Loucy (cell line): ENCODE measurements around the gene EPB41.

Source experiments
- H2AFZ ChIP-seq: fragments of 200-600 bp; sonication (generic); 2 replicates; pipeline ENCODE4 v1.6.0; 2016; ENCODE audit warnings: antibody characterized with exemption, mild to moderate bottlenecking, low read length, moderate library complexity
- H3F3A ChIP-seq: fragments of 200-600 bp; 2 replicates; pipeline ENCODE4 v1.6.0; 2016; ENCODE audit warnings: antibody characterized with exemption, low read depth, mild to moderate bottlenecking
- H3K27me3 ChIP-seq: fragments of 200-600 bp; sonication (generic); 2 replicates; pipeline ENCODE4 v1.6.1; 2014; ENCODE audit warnings: low read length, mild to moderate bottlenecking; ENCODE audit not compliant: insufficient read depth, poor library complexity, severe bottlenecking
- H3K36me3 ChIP-seq: fragments of 200-600 bp; sonication (generic); 2 replicates; pipeline ENCODE4 v1.6.1; 2016; ENCODE audit warnings: low read length; ENCODE audit not compliant: insufficient read depth
- H3K4me1 ChIP-seq: fragments of 200-600 bp; sonication (generic); 2 replicates; pipeline ENCODE4 v1.5.1; 2014; ENCODE audit warnings: low read length, mild to moderate bottlenecking; ENCODE audit not compliant: insufficient read depth, poor library complexity, severe bottlenecking
- H3K4me2 ChIP-seq: fragments of 200-600 bp; sonication (generic); 2 replicates; pipeline ENCODE4 v1.6.0; 2014; ENCODE audit warnings: antibody characterized with exemption, low read length, low read depth, mild to moderate bottlenecking; ENCODE audit not compliant: poor library complexity, severe bottlenecking
- H3K4me3 ChIP-seq: fragments of 200-600 bp; sonication (generic); 2 replicates; pipeline ENCODE4 v1.5.1; 2014; ENCODE audit warnings: low read length, mild to moderate bottlenecking, mixed read lengths; ENCODE audit not compliant: poor library complexity, severe bottlenecking
- H3K79me2 ChIP-seq: fragments of 200-600 bp; sonication (generic); 2 replicates; pipeline ENCODE4 v1.6.1; 2014; ENCODE audit warnings: low read length; ENCODE audit not compliant: insufficient read depth
- H3K9ac ChIP-seq: fragments of 200-600 bp; sonication (generic); 2 replicates; pipeline ENCODE4 v1.6.0; 2014; ENCODE audit warnings: mild to moderate bottlenecking, low read depth, low read length, moderate library complexity; ENCODE audit not compliant: poor library complexity, severe bottlenecking
- H3K9me2 ChIP-seq: fragments of 200-600 bp; sonication (generic); replicated peaks from 2 replicates; pipeline ENCODE4 v1.6.1; 2016; ENCODE audit warnings: low read depth, low read length, mixed read lengths
- H3K9me3 ChIP-seq: fragments of 200-600 bp; sonication (generic); 2 replicates; pipeline ENCODE4 v1.6.1; 2014; ENCODE audit warnings: mild to moderate bottlenecking, antibody characterized with exemption, low read length, low read depth; ENCODE audit not compliant: insufficient read depth
- H4K20me1 ChIP-seq: fragments of 200-600 bp; sonication (generic); 2 replicates; pipeline ENCODE4 v1.6.0; 2014; ENCODE audit warnings: antibody characterized with exemption, low read length, mild to moderate bottlenecking; ENCODE audit not compliant: insufficient read depth, poor library complexity, severe bottlenecking
- EZH2phosphoT487 ChIP-seq: fragments of 200-600 bp; IDR thresholded peaks from 2 replicates; pipeline ENCODE4 v1.6.1; 2018; ENCODE audit warnings: antibody characterized with exemption, mild to moderate bottlenecking, moderate library complexity, borderline replicate concordance
- TF ChIP-seq, protein P1 (sequence below): fragments of 200-600 bp; sonication (generic); conservative IDR thresholded peaks from 2 replicates; pipeline ENCODE4 v1.5.1; 2014; ENCODE audit warnings: mild to moderate bottlenecking, antibody characterized with exemption, low read length

EPB41 gene

DNA sequence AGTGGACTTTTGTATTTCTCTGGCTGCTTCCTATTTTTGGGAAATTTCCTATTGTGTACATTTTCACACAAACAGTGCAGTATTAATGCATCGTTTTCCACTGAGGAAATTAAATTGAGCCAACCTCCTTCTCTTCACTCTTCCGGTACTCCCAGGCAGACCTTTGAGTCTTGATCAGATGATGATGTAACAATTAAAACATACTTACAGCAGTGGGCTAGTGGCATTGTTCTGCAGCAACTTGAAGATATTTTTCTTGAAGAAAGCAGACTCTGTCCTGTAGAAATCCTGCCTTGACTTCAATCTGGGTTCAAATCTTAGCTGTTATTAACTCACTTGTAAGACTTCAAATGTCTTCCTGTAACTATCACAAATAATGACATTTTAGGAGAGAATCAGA lies 228.3 kb downstream of the EPB41 start:
- Histone ChIP-seq H3K4me3 (no peak overlapping the region), H2AFZ (no peak overlapping the region), H3K4me2 (no peak overlapping the region), H3K27me3 (no peaks in the 10 kb centered on the region), H3K36me3 (peaks cover 21% of the 10 kb centered on the region; the same call in 1 of the 2 replicates), H3K79me2 (no peaks in the 10 kb centered on the region), H3K9me2 (no peaks in the 10 kb centered on the region), H3K9ac (no peak overlapping the region), H4K20me1 (no peaks in the 10 kb centered on the region), H3F3A (0 out of 2 replicates have a peak, but pooled peaks cover 3% of the 10 kb centered on the region), H3K9me3 (no peaks in the 10 kb centered on the region), H3K4me1 (no peaks in the 10 kb centered on the region)
- TF ChIP-seq, protein P1, sequence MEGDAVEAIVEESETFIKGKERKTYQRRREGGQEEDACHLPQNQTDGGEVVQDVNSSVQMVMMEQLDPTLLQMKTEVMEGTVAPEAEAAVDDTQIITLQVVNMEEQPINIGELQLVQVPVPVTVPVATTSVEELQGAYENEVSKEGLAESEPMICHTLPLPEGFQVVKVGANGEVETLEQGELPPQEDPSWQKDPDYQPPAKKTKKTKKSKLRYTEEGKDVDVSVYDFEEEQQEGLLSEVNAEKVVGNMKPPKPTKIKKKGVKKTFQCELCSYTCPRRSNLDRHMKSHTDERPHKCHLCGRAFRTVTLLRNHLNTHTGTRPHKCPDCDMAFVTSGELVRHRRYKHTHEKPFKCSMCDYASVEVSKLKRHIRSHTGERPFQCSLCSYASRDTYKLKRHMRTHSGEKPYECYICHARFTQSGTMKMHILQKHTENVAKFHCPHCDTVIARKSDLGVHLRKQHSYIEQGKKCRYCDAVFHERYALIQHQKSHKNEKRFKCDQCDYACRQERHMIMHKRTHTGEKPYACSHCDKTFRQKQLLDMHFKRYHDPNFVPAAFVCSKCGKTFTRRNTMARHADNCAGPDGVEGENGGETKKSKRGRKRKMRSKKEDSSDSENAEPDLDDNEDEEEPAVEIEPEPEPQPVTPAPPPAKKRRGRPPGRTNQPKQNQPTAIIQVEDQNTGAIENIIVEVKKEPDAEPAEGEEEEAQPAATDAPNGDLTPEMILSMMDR: no peak
- no peak for TF ChIP-seq EZH2phosphoT487

DNA sequence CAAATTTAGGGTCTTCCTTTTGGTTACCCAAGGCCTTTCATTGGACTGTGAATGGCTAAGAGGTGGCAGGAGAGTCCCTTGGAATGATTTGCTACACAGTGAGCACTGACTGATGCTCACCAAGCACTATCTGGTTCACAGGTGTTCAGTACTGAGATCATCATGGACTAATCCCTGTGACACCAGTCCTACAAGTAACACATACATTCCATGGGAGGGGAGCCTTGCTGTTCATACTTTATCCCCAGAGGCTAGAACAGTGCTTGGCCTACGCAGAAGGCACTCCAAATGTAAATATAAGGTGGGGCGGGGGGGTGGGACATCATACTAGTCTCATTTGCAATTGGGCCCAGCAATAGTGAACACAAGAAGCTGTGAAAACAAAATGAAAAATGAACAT lies 229.8 kb downstream of the EPB41 start:
- Histone ChIP-seq H3K79me2 (no peaks in the 10 kb centered on the region), H3K36me3 (peaks cover 35% of the 10 kb centered on the region), H3K9ac (no peak overlapping the region), H3K9me2 (no peaks in the 10 kb centered on the region), H3K9me3 (no peaks in the 10 kb centered on the region), H3K4me3 (no peak overlapping the region), H3K27me3 (no peaks in the 10 kb centered on the region), H3F3A (0 out of 2 replicates have a peak, but pooled peaks cover 3% of the 10 kb centered on the region), H3K4me1 (no peaks in the 10 kb centered on the region), H4K20me1 (no peaks in the 10 kb centered on the region), H2AFZ (no peak overlapping the region), H3K4me2 (no peak overlapping the region)
- TF ChIP-seq, protein P1: no peak
- no peak for TF ChIP-seq EZH2phosphoT487

DNA sequence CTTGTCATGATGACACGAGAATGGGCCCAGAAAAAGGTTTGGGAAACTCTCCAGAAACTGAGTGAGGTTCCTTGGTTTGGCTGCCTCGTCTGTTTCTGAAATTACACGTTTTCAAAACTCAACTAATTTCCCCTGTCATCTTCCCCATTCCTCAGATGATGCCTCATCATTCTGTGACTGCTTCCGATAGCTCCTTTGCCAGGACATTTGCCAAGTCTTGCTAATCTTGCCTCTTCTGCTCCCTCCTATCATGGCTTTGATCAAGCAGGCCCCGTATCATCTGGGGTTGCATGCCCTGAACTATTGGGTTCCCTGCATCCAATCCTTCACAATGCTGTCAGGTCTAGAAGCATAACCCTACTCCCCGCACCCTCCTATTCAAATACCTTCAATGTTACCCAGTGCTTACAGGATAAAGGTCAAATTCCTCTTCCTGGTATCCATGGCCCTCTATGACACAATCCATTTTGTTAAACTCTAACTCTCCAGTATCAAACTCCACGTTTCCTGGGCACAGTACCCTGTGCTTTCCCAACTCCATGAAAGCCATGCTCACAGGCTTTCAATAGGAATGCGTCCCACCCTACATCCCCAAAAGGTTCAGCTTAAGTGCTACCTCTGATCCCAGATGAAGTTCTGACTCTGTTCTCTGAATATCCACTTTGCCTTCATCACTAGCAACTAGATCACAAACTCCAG lies 231.5 kb downstream of the EPB41 start:
- Histone ChIP-seq H2AFZ (no peak overlapping the region), H4K20me1 (peaks cover 4% of the 10 kb centered on the region), H3K9me3 (no peaks in the 10 kb centered on the region), H3K9ac (no peak overlapping the region), H3K36me3 (peaks cover 52% of the 10 kb centered on the region), H3K79me2 (no peaks in the 10 kb centered on the region), H3K27me3 (no peaks in the 10 kb centered on the region), H3K4me3 (no peak overlapping the region), H3K4me1 (no peaks in the 10 kb centered on the region), H3F3A (0 out of 2 replicates have a peak, but pooled peaks cover 3% of the 10 kb centered on the region), H3K9me2 (no peaks in the 10 kb centered on the region), H3K4me2 (no peak overlapping the region)
- TF ChIP-seq, protein P1: no peak
- no peak for TF ChIP-seq EZH2phosphoT487
